Vagina (tissue), 2 donors: ENCODE results near the gene EPHA7.
A peak's percentile ranks its signal among the peaks of the same experiment; 100 is the strongest.

Experiments used
- POLR2A ChIP-seq, 2 donors: fragments of 450-650 bp; IDR thresholded peaks; one replicate each; pipeline ENCODE4 v1.6.1; 2017; ENCODE audit warnings: antibody characterized with exemption in 2 of 2, mild to moderate bottlenecking in 2 of 2, moderate library complexity in 2 of 2
- POLR2AphosphoS5 ChIP-seq, 2 donors: sonication (generic); formaldehyde crosslinking; IDR thresholded peaks; one replicate each; pipeline ENCODE4 v1.9.0; 2017; ENCODE audit warnings: antibody characterized with exemption in 2 of 2, mild to moderate bottlenecking in 2 of 2, low read depth in 1 of 2; ENCODE audit not compliant: insufficient read depth in 1 of 2
- TF ChIP-seq, protein P1 (sequence below), 3 experiments: fragments of 450-650 bp in 2 of 3; fragments of 200-600 bp in 1 of 3; sonication (generic) in 1 of 3; IDR thresholded peaks; one replicate each; pipeline ENCODE4 v1.5.1; 2017 to 2019; ENCODE audit warnings: antibody characterized with exemption in 3 of 3, mild to moderate bottlenecking in 2 of 3, moderate library complexity in 2 of 3

DNA sequence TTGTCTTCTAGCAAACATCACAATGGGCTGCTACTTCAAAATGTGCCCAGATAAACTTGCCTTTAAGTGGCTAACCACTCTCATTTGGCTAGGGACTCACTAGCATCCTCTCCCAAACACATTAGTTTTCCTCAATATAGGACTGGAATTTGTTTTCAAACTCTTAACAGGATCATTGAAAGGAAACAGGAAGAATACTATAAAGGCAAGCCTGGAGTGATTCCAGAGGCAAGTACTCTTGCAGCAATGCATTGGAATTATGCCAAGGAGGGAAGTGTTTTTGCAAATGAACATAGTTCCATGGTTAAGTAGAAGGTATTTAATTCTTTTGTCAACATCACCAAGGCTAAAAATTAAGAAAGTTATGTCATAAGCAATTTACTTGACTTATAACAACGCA, 12.2 kb downstream of the EPHA7 start:
- TF ChIP-seq, protein P1, sequence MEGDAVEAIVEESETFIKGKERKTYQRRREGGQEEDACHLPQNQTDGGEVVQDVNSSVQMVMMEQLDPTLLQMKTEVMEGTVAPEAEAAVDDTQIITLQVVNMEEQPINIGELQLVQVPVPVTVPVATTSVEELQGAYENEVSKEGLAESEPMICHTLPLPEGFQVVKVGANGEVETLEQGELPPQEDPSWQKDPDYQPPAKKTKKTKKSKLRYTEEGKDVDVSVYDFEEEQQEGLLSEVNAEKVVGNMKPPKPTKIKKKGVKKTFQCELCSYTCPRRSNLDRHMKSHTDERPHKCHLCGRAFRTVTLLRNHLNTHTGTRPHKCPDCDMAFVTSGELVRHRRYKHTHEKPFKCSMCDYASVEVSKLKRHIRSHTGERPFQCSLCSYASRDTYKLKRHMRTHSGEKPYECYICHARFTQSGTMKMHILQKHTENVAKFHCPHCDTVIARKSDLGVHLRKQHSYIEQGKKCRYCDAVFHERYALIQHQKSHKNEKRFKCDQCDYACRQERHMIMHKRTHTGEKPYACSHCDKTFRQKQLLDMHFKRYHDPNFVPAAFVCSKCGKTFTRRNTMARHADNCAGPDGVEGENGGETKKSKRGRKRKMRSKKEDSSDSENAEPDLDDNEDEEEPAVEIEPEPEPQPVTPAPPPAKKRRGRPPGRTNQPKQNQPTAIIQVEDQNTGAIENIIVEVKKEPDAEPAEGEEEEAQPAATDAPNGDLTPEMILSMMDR (IDR thresholded peaks at IDR 0.05): no peak
- no peak for TF ChIP-seq POLR2A (IDR thresholded peaks at IDR 0.05)
- TF ChIP-seq POLR2AphosphoS5 (IDR thresholded peaks at IDR 0.05; ENCODE audit: insufficient read depth in 1 of 2, low read depth in 1 of 2): peak in 1 of 2 donors; percentile 18
